Caco-2 (cell line): ENCODE results near the gene CHCHD6. TPM values are rescaled to one million over a fixed set of nuclear protein-coding genes. Genes with fewer than 3 reads are reported as not detected.

Experiments
- BruUV-seq: library from RNA; stranded (reverse); fragments of 400-500 nt; replicated peaks from 2 replicates; lab custom pipeline; 2021; lab: Mats Ljungman, UMichigan
- CTCF ChIA-PET: fragments of 300-600 bp; sonication (Branson Sonifier 250); formaldehyde crosslinking; loops from one replicate; lab custom pipeline; 2022; ENCODE audit warnings: antibody characterized with exemption; lab: Charles Lee
- POLR2A ChIA-PET: fragments of 300-600 bp; sonication (Branson Sonifier 250); formaldehyde crosslinking; loops from one replicate; lab custom pipeline; 2022; ENCODE audit warnings: antibody characterized with exemption; lab: Charles Lee
- DNase-seq, 2 experiments: peaks; one replicate each; pipeline versions ENCODE4 v3.0.0 to v3.0.0-alpha.2; 2020 to 2022
- H3K27me3 ChIP-seq: replicated peaks from 2 replicates; pipeline ENCODE4 v1.6.0; 2011; ENCODE audit warnings: low read length; ENCODE audit not compliant: control insufficient read depth, insufficient read depth
- H3K36me3 ChIP-seq: 2 replicates; pipeline ENCODE4 v1.5.1; 2011; ENCODE audit warnings: low read length; ENCODE audit not compliant: control insufficient read depth, insufficient read depth
- H3K4me1 ChIP-seq: fragments of 250-450 bp; sonication (Bioruptor Pico); 2 replicates; pipeline ENCODE4 v1.5.1; 2020; ENCODE audit warnings: mild to moderate bottlenecking
- H3K4me3 ChIP-seq: 2 replicates; pipeline ENCODE4 v1.5.1; 2011; ENCODE audit warnings: low read depth, mild to moderate bottlenecking, control low read depth, low read length
- H3K9me3 ChIP-seq: fragments of 250-450 bp; sonication (Bioruptor Pico); 2 replicates; pipeline ENCODE4 v1.5.1; 2020; ENCODE audit warnings: mild to moderate bottlenecking, moderate library complexity
- H3K27ac Mint-ChIP-seq: one replicate; pipeline ENCODE4 v1.8.0; 2022; ENCODE audit warnings: mixed read lengths; ENCODE audit not compliant: unreplicated experiment
- H3K27me3 Mint-ChIP-seq: one replicate; pipeline ENCODE4 v1.8.0; 2022; ENCODE audit warnings: mixed read lengths; ENCODE audit not compliant: insufficient read depth, unreplicated experiment
- H3K36me3 Mint-ChIP-seq: one replicate; pipeline ENCODE4 v1.8.0; 2022; ENCODE audit warnings: mild to moderate bottlenecking, mixed read lengths; ENCODE audit not compliant: insufficient read depth, unreplicated experiment
- H3K4me1 Mint-ChIP-seq: one replicate; pipeline ENCODE4 v1.8.0; 2022; ENCODE audit warnings: low read depth, mixed read lengths; ENCODE audit not compliant: unreplicated experiment
- H3K4me3 Mint-ChIP-seq: one replicate; pipeline ENCODE4 v1.8.0; 2022; ENCODE audit warnings: mild to moderate bottlenecking, moderate library complexity, mixed read lengths; ENCODE audit not compliant: unreplicated experiment
- H3K9me3 Mint-ChIP-seq: one replicate; pipeline ENCODE4 v1.8.0; 2022; ENCODE audit warnings: mixed read lengths; ENCODE audit not compliant: unreplicated experiment
- intact Hi-C: fragments of 100-400 bp; cut with micrococcal nuclease; formaldehyde crosslinking; loops from one replicate; pipeline ENCODE4 v1.10.0; 2022; ENCODE audit not compliant: unreplicated experiment
- total RNA-seq: library from RNA; stranded (reverse); gene quantifications from 2 replicates; pipeline ENCODE4 v1.2.3, GENCODE V29; 2022
- TF ChIP-seq, protein P1 (sequence below), 2 experiments: fragments of 200-600 bp in 1 of 2; IDR thresholded peaks; 1 replicate in 1 of 2; 2 replicates in 1 of 2; pipeline versions ENCODE4 v1.5.1 to v1.8.0; 2011 to 2022; ENCODE audit warnings: antibody characterized with exemption in 1 of 2, control low read depth in 1 of 2, inconsistent platforms in 1 of 2, low read depth in 1 of 2, low read length in 1 of 2, mild to moderate bottlenecking in 1 of 2, moderate library complexity in 1 of 2; ENCODE audit not compliant: insufficient read depth in 1 of 2, severe bottlenecking in 1 of 2, unreplicated experiment in 1 of 2

Gene CHCHD6
- total RNA-seq, 1 experiment from 2014 or later: 49.5 TPM

DNA sequence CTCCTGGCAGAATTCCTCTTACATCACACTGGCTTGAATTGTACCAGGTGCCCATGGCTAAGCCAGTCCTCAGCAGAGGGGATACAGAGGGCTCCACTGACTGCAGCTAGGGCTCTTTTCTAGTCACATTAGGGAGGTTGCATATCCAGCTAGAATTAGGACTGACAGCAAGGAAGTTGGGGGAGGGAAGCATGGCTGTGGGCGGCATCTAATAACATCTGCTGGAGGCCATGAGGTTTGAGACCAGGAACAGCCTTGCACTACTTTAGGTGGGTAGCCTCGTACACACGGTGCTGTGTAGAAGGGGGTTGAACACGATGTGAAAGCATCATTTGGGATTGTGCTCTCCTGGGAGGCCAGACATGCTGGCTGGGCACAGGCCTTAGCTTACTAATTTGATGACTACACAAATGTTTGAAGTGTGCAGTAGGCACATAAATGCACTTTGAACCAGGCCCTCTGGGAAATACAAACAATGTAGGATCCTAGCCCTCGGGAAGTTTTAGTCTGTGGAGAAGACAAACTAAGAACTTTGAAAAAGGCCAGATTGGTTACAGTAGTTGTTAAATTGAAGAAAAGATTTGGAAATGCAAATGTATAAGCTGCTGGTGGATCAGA is 30.2 kb downstream of the CHCHD6 start:
- no peak for DNase-seq
- Histone ChIP-seq H3K9me3 (peaks cover 7% of the 10 kb centered on the region; the same call in 1 of the 2 replicates), H3K4me3 (no peak overlapping the region), H3K4me1 (no peaks in the 10 kb centered on the region), H3K27me3 (no peaks in the 10 kb centered on the region), H3K36me3 (no peaks in the 10 kb centered on the region)
- H3K27me3 Mint-ChIP-seq: no peaks in the 10 kb centered on the region
- CTCF ChIA-PET: no interaction called here
- H3K4me3 Mint-ChIP-seq: no peak overlapping the region
- H3K4me1 Mint-ChIP-seq: peaks cover 13% of the 10 kb centered on the region
- POLR2A ChIA-PET: no interaction called here
- BruUV-seq: no TSS peak
- H3K9me3 Mint-ChIP-seq: peaks cover 2% of the 10 kb centered on the region
- no peak overlapping the region for H3K27ac Mint-ChIP-seq
- H3K36me3 Mint-ChIP-seq: peaks cover 5% of the 10 kb centered on the region
- TF ChIP-seq, protein P1, sequence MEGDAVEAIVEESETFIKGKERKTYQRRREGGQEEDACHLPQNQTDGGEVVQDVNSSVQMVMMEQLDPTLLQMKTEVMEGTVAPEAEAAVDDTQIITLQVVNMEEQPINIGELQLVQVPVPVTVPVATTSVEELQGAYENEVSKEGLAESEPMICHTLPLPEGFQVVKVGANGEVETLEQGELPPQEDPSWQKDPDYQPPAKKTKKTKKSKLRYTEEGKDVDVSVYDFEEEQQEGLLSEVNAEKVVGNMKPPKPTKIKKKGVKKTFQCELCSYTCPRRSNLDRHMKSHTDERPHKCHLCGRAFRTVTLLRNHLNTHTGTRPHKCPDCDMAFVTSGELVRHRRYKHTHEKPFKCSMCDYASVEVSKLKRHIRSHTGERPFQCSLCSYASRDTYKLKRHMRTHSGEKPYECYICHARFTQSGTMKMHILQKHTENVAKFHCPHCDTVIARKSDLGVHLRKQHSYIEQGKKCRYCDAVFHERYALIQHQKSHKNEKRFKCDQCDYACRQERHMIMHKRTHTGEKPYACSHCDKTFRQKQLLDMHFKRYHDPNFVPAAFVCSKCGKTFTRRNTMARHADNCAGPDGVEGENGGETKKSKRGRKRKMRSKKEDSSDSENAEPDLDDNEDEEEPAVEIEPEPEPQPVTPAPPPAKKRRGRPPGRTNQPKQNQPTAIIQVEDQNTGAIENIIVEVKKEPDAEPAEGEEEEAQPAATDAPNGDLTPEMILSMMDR (IDR thresholded peaks at IDR 0.05; ENCODE audit: insufficient read depth in 1 of 2, low read depth in 1 of 2, low read length in 1 of 2, severe bottlenecking in 1 of 2, unreplicated experiment in 1 of 2): no peak
- intact Hi-C loops: no loop called here

GRCh38 chr3:126737527-126737926 is 33.5 kb downstream of the CHCHD6 start:
- Histone ChIP-seq H3K4me3 (no peak overlapping the region), H3K4me1 (no peaks in the 10 kb centered on the region), H3K36me3 (no peaks in the 10 kb centered on the region), H3K27me3 (no peaks in the 10 kb centered on the region), H3K9me3 (peaks cover 7% of the 10 kb centered on the region; the same call in 1 of the 2 replicates)
- peaks cover 5% of the 10 kb centered on the region for H3K36me3 Mint-ChIP-seq
- intact Hi-C loops: no loop called here
- H3K4me3 Mint-ChIP-seq: no peak overlapping the region
- H3K27ac Mint-ChIP-seq: no peak overlapping the region
- H3K27me3 Mint-ChIP-seq: no peaks in the 10 kb centered on the region
- ChIA-PET POLR2A (no interaction called here), CTCF (no interaction called here)
- TF ChIP-seq, protein P1 (IDR thresholded peaks at IDR 0.05; ENCODE audit: insufficient read depth in 1 of 2, low read depth in 1 of 2, low read length in 1 of 2, severe bottlenecking in 1 of 2, unreplicated experiment in 1 of 2): no peak
- no TSS peak for BruUV-seq
- no peak for DNase-seq
- H3K9me3 Mint-ChIP-seq: peaks cover 11% of the 10 kb centered on the region
- H3K4me1 Mint-ChIP-seq: peaks cover 13% of the 10 kb centered on the region

DNA sequence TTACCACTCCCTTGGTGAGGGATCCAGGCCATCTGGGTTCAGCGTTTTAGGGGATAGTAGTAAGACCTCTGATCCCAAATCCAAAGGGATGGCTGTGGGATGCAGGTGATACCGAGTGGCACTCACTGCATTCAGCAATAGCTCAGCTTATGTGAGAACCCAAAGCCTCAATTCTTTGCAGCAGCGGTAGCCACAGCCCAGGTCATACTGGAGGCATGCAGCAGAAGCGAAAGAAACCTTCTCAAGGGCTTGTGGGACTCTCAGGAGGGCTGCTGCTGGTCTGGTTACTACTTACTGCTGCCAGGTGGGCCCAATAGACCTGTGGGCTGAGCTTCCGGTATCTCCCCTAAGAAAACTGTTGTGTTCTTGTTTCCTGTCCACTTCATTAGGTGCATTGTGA is 38.0 kb downstream of the CHCHD6 start:
- Histone ChIP-seq H3K4me1 (peaks cover 19% of the 10 kb centered on the region), H3K36me3 (no peaks in the 10 kb centered on the region), H3K4me3 (no peak overlapping the region), H3K27me3 (no peaks in the 10 kb centered on the region), H3K9me3 (peaks cover 7% of the 10 kb centered on the region; the same call in 1 of the 2 replicates)
- Mint-ChIP-seq H3K36me3 (no peaks in the 10 kb centered on the region), H3K9me3 (peaks cover 11% of the 10 kb centered on the region), H3K27me3 (no peaks in the 10 kb centered on the region), H3K4me3 (no peak overlapping the region), H3K27ac (no peak overlapping the region), H3K4me1 (peaks cover 18% of the 10 kb centered on the region)
- intact Hi-C loops: no loop called here
- TF ChIP-seq, protein P1 (IDR thresholded peaks at IDR 0.05; ENCODE audit: insufficient read depth in 1 of 2, low read depth in 1 of 2, low read length in 1 of 2, severe bottlenecking in 1 of 2, unreplicated experiment in 1 of 2): no peak
- ChIA-PET CTCF (no interaction called here), POLR2A (no interaction called here)
- DNase-seq: no peak
- no TSS peak for BruUV-seq
